Measurements from ENCODE around the gene ELL2. TPM values are rescaled to one million over a fixed set of nuclear protein-coding genes. Genes with fewer than 3 reads are reported as not detected.
"Not testable (repeated sequence)": the region's sequence is repeated elsewhere in the genome, so short reads cannot be mapped to it uniquely, and the experiment has no call there.

ELL2 gene
- total RNA-seq, 4 donors from 2014 or later = 72.2 to 87.6 (median 79.6) TPM

DNA sequence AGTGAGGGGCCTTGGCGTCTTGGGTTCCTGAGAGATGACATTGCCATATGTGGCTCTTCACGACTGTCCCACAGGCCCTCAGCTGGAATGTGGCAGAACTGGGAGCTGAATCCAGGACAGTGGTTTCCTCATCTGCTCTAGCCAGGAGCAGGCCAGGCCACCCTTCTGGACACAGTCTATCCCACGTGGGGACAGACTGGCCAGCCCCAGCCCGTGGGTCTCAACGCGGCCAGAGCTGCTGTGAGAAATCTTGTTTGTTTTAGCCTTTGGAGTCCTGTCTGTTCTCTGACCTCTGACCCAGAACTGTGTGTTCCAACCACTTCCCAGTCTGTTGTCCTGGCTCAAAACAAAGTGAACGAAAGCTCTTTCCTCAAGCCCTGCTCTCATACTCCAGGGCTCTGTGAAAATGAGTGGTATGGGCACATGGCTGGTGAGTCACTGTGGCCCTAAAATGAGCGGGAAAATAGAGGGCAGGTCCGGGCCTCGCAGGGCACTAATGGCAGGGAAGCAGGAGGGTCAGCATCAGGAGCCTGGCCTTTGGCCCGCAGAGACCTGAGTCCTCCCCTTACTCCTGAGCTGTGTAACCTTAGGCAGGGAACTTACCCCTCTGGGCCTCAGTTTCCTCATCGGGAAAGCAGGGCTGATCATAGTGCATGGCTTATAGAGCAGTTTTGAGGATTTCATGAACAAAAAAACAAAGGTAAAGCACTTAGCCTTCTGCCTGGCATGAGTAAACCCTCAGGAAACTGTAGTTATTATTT lies 104.3 kb downstream of the ELL2 start:
- Histone ChIP-seq H3K9me3 (no peaks in the 10 kb centered on the region), H3K4me1 (peaks cover 0 to 63% (median 45%) of the 10 kb centered on the region in 4 donors), H3K36me3 (no peaks in the 10 kb centered on the region), H3K27ac (peak overlapping the region; percentile 72 to 94 (median 86)), H3K4me3 (no peak overlapping the region), H3K27me3 (no peaks in the 10 kb centered on the region)
- WGBS, 2 donors = 55 to 56% methylated on average over 12 of the region's 12 CpGs
- peak; percentile 77 to 91 for DNase-seq (ENCODE audit: low spot score in 2 of 2)
- TF ChIP-seq, protein P1, sequence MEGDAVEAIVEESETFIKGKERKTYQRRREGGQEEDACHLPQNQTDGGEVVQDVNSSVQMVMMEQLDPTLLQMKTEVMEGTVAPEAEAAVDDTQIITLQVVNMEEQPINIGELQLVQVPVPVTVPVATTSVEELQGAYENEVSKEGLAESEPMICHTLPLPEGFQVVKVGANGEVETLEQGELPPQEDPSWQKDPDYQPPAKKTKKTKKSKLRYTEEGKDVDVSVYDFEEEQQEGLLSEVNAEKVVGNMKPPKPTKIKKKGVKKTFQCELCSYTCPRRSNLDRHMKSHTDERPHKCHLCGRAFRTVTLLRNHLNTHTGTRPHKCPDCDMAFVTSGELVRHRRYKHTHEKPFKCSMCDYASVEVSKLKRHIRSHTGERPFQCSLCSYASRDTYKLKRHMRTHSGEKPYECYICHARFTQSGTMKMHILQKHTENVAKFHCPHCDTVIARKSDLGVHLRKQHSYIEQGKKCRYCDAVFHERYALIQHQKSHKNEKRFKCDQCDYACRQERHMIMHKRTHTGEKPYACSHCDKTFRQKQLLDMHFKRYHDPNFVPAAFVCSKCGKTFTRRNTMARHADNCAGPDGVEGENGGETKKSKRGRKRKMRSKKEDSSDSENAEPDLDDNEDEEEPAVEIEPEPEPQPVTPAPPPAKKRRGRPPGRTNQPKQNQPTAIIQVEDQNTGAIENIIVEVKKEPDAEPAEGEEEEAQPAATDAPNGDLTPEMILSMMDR (IDR thresholded peaks at IDR 0.05) = peak in 1 of 5 experiments; percentile 19
- TF ChIP-seq EP300 (IDR thresholded peaks at IDR 0.05) (peak; percentile 98), POLR2A (IDR thresholded peaks at IDR 0.05) (peak in 1 of 2 donors; percentile 55)

- H3K36me3 ChIP-seq = no peaks in the 10 kb centered on the region
- no peak for DNase-seq (ENCODE audit: low spot score in 2 of 2)
- H3K4me1 ChIP-seq = peaks cover 0 to 55% (median 40%) of the 10 kb centered on the region in 4 donors
- no peaks in the 10 kb centered on the region for H3K27me3 ChIP-seq
- 82% methylated on average over 7 of the region's 7 CpGs for WGBS, 2 donors
- H3K27ac ChIP-seq = peak overlapping the region; percentile 43 to 94 (median 82)
- no peak overlapping the region for H3K4me3 ChIP-seq
- H3K9me3 ChIP-seq = no peaks in the 10 kb centered on the region
- TF ChIP-seq EP300 (IDR thresholded peaks at IDR 0.05) (no peak), POLR2A (IDR thresholded peaks at IDR 0.05) (no peak)
- TF ChIP-seq, protein P1 (IDR thresholded peaks at IDR 0.05) = no peak
Measured at GRCh38 chr5:95856501-95856981, 105.1 kb downstream of the ELL2 start.

GRCh38 chr5:95853490-95853889 lies 108.2 kb downstream of the ELL2 start:
- no peak for DNase-seq (ENCODE audit: low spot score in 2 of 2)
- Histone ChIP-seq H3K9me3 (no peaks in the 10 kb centered on the region), H3K36me3 (no peaks in the 10 kb centered on the region), H3K4me3 (no peak overlapping the region), H3K27me3 (no peaks in the 10 kb centered on the region), H3K27ac (no peak overlapping the region), H3K4me1 (peaks cover 0 to 36% (median 22%) of the 10 kb centered on the region in 4 donors)
- TF ChIP-seq POLR2A (IDR thresholded peaks at IDR 0.05) (no peak), EP300 (IDR thresholded peaks at IDR 0.05) (no peak)
- TF ChIP-seq, protein P1 (IDR thresholded peaks at IDR 0.05) = no peak
- WGBS, 2 donors = 83 to 92% methylated on average over 3 of the region's 3 CpGs

- TF ChIP-seq, protein P1 (IDR thresholded peaks at IDR 0.05) = no peak
- TF ChIP-seq POLR2A (IDR thresholded peaks at IDR 0.05) = no peak
- TF ChIP-seq EP300 (IDR thresholded peaks at IDR 0.05) = no peak
Measured at GRCh38 chr5:95852567-95852966, 109.1 kb downstream of the ELL2 start.

GRCh38 chr5:95851141-95851540 lies 110.5 kb downstream of the ELL2 start:
- WGBS, 2 donors = 95 to 100% methylated on average over 8 to 32 of the region's 34 CpGs
- H3K36me3 ChIP-seq; H3K4me3 ChIP-seq; DNase-seq (ENCODE audit: low spot score in 2 of 2); H3K27ac ChIP-seq; H3K9me3 ChIP-seq; H3K27me3 ChIP-seq: not testable (repeated sequence)
- H3K4me1 ChIP-seq = peaks cover 0 to 17% (median 0%) of the 10 kb centered on the region in 4 donors

More at GRCh38 chr5:95852567-95852966, 109.1 kb downstream of the ELL2 start:
- H3K27ac ChIP-seq = no peak overlapping the region
- WGBS, 2 donors = 93 to 98% methylated on average over 5 of the region's 5 CpGs
- no peak overlapping the region for H3K4me3 ChIP-seq
- H3K4me1 ChIP-seq = peaks cover 0 to 27% (median 13%) of the 10 kb centered on the region in 4 donors
- H3K27me3 ChIP-seq = no peaks in the 10 kb centered on the region
- no peaks in the 10 kb centered on the region for H3K9me3 ChIP-seq
- H3K36me3 ChIP-seq = no peaks in the 10 kb centered on the region
- no peak for DNase-seq (ENCODE audit: low spot score in 2 of 2)
